Measurements from ENCODE around the gene HOXD10.

GRCh38 chr2:176103742-176104315 is 12.7 kb upstream of the HOXD10 start:
- TF ChIP-seq SYNCRIP (IDR thresholded peaks at IDR 0.05; ENCODE audit: insufficient read depth, low read depth, low read length) (no peak), ZNF703 (CRISPR knock-in tag; IDR thresholded peaks at IDR 0.05; ENCODE audit: borderline replicate concordance) (no peak), ZBTB25 (CRISPR knock-in tag; IDR thresholded peaks at IDR 0.05) (no peak), ELK4 (CRISPR knock-in tag; IDR thresholded peaks at IDR 0.05; ENCODE audit: borderline replicate concordance) (no peak), CTCF (CRISPR knock-in tag; IDR thresholded peaks at IDR 0.05) (no peak), ASH2L (IDR thresholded peaks at IDR 0.05; ENCODE audit: insufficient read length, low read depth, low read length) (no peak), PBX3 (CRISPR knock-in tag; IDR thresholded peaks at IDR 0.05; ENCODE audit: borderline replicate concordance) (no peak), JUND (CRISPR knock-in tag; IDR thresholded peaks at IDR 0.05) (no peak), KDM1A (CRISPR knock-in tag; IDR thresholded peaks at IDR 0.05) (no peak), MAZ (IDR thresholded peaks at IDR 0.05; ENCODE audit: borderline replicate concordance, low read depth, low read length) (no peak), MAZ (CRISPR knock-in tag; IDR thresholded peaks at IDR 0.05; ENCODE audit: low read depth) (no peak), RFX5 (IDR thresholded peaks at IDR 0.05; ENCODE audit: low read depth, low read length) (no peak), CBX5 (CRISPR knock-in tag; IDR thresholded peaks at IDR 0.05; ENCODE audit: borderline replicate concordance) (no peak), SMC3 (IDR thresholded peaks at IDR 0.05; ENCODE audit: low read length) (no peak), KLF6 (CRISPR knock-in tag; IDR thresholded peaks at IDR 0.05) (no peak)

All from HepG2 (cell line).